ENCODE measurements around the gene ARHGEF38. TPM values are rescaled to one million over a fixed set of nuclear protein-coding genes. Genes with fewer than 3 reads are reported as not detected.
"Not testable (repeated sequence)": the region's sequence is repeated elsewhere in the genome, so short reads cannot be mapped to it uniquely, and the experiment has no call there.

ARHGEF38 gene
- total RNA-seq, 2 donors from 2014 or later, result not detected

GRCh38 chr4:105601406-105601805, 49.0 kb downstream of the ARHGEF38 start:
- DNase-seq (no peak), ATAC-seq (replicated peaks in 1 of 2) (no peak)
- H3K27me3 Mint-ChIP-seq (ENCODE audit: low read depth), result peaks cover 13% of the 10 kb centered on the region
- no peak overlapping the region for H3K4me3 Mint-ChIP-seq
- H3K36me3 Mint-ChIP-seq (ENCODE audit: insufficient read depth in 2 of 2), result no peaks in the 10 kb centered on the region
- no peaks in the 10 kb centered on the region for H3K9me3 Mint-ChIP-seq
- H3K27ac Mint-ChIP-seq, result no peak overlapping the region
- no peaks in the 10 kb centered on the region for H3K4me1 Mint-ChIP-seq (ENCODE audit: low read depth)

- no peak overlapping the region for H3K27ac Mint-ChIP-seq
- no peak for DNase-seq
Observed at GRCh38 chr4:105603158-105603557, 50.7 kb downstream of the ARHGEF38 start.

GRCh38 chr4:105605493-105605892, 53.1 kb downstream of the ARHGEF38 start:
- no peaks in the 10 kb centered on the region for H3K27me3 Mint-ChIP-seq (ENCODE audit: low read depth)
- no peak overlapping the region for H3K4me3 Mint-ChIP-seq
- DNase-seq, result no peak
- no peaks in the 10 kb centered on the region for H3K36me3 Mint-ChIP-seq (ENCODE audit: insufficient read depth in 2 of 2)
- no peaks in the 10 kb centered on the region for H3K4me1 Mint-ChIP-seq (ENCODE audit: low read depth)
- peak in 1 of 2 donors; percentile 53 for ATAC-seq (replicated peaks in 1 of 2)
- no peak overlapping the region for H3K27ac Mint-ChIP-seq
- H3K9me3 Mint-ChIP-seq, result peaks cover 0 to 2% of the 10 kb centered on the region in 2 donors

More at GRCh38 chr4:105603158-105603557, 50.7 kb downstream of the ARHGEF38 start:
- H3K36me3 Mint-ChIP-seq (ENCODE audit: insufficient read depth in 2 of 2), result no peaks in the 10 kb centered on the region
- no peaks in the 10 kb centered on the region for H3K4me1 Mint-ChIP-seq (ENCODE audit: low read depth)
- no peak for ATAC-seq (replicated peaks in 1 of 2)
- H3K9me3 Mint-ChIP-seq, result no peaks in the 10 kb centered on the region
- H3K4me3 Mint-ChIP-seq, result no peak overlapping the region
- H3K27me3 Mint-ChIP-seq (ENCODE audit: low read depth), result no peaks in the 10 kb centered on the region

- ATAC-seq (replicated peaks in 1 of 2), result no peak
- Mint-ChIP-seq H3K4me1 (ENCODE audit: low read depth) (no peaks in the 10 kb centered on the region), H3K36me3 (ENCODE audit: insufficient read depth in 2 of 2) (no peaks in the 10 kb centered on the region)
Observed at GRCh38 chr4:105607876-105608275, 55.5 kb downstream of the ARHGEF38 start.

GRCh38 chr4:105609819-105610218, 57.4 kb downstream of the ARHGEF38 start:
- H3K36me3 Mint-ChIP-seq (ENCODE audit: insufficient read depth in 2 of 2); H3K4me3 Mint-ChIP-seq; H3K4me1 Mint-ChIP-seq (ENCODE audit: low read depth); ATAC-seq (replicated peaks in 1 of 2); H3K27me3 Mint-ChIP-seq (ENCODE audit: low read depth); H3K27ac Mint-ChIP-seq; DNase-seq; H3K9me3 Mint-ChIP-seq: not testable (repeated sequence)

More at GRCh38 chr4:105607876-105608275, 55.5 kb downstream of the ARHGEF38 start:
- H3K4me3 Mint-ChIP-seq, result no peak overlapping the region
- no peaks in the 10 kb centered on the region for H3K27me3 Mint-ChIP-seq (ENCODE audit: low read depth)
- DNase-seq, result no peak
- peaks cover 0 to 2% of the 10 kb centered on the region in 2 donors for H3K9me3 Mint-ChIP-seq
- no peak overlapping the region for H3K27ac Mint-ChIP-seq

- Mint-ChIP-seq H3K36me3 (ENCODE audit: insufficient read depth in 2 of 2) (no peaks in the 10 kb centered on the region), H3K4me1 (ENCODE audit: low read depth) (no peaks in the 10 kb centered on the region), H3K4me3 (no peak overlapping the region), H3K27ac (no peak overlapping the region), H3K27me3 (ENCODE audit: low read depth) (no peaks in the 10 kb centered on the region), H3K9me3 (peaks cover 0 to 2% of the 10 kb centered on the region in 2 donors)
- DNase-seq (no peak), ATAC-seq (replicated peaks in 1 of 2) (no peak)
Observed at GRCh38 chr4:105613306-105613705, 60.9 kb downstream of the ARHGEF38 start.

GRCh38 chr4:105619188-105619931, 66.9 kb downstream of the ARHGEF38 start:
- H3K9me3 Mint-ChIP-seq, result no peaks in the 10 kb centered on the region
- no peak overlapping the region for H3K27ac Mint-ChIP-seq
- H3K36me3 Mint-ChIP-seq (ENCODE audit: insufficient read depth in 2 of 2), result no peaks in the 10 kb centered on the region
- DNase-seq (no peak), ATAC-seq (replicated peaks in 1 of 2) (no peak)
- no peaks in the 10 kb centered on the region for H3K27me3 Mint-ChIP-seq (ENCODE audit: low read depth)
- H3K4me1 Mint-ChIP-seq (ENCODE audit: low read depth), result no peaks in the 10 kb centered on the region
- no peak overlapping the region for H3K4me3 Mint-ChIP-seq

- no peaks in the 10 kb centered on the region for H3K27me3 Mint-ChIP-seq (ENCODE audit: low read depth)
- no peaks in the 10 kb centered on the region for H3K4me1 Mint-ChIP-seq (ENCODE audit: low read depth)
- no peaks in the 10 kb centered on the region for H3K9me3 Mint-ChIP-seq
Observed at GRCh38 chr4:105620640-105621323, 68.4 kb downstream of the ARHGEF38 start.

GRCh38 chr4:105622269-105622668, 69.8 kb downstream of the ARHGEF38 start:
- Mint-ChIP-seq H3K4me3 (no peak overlapping the region), H3K27me3 (ENCODE audit: low read depth) (peaks cover 7% of the 10 kb centered on the region), H3K36me3 (ENCODE audit: insufficient read depth in 2 of 2) (no peaks in the 10 kb centered on the region), H3K4me1 (ENCODE audit: low read depth) (no peaks in the 10 kb centered on the region), H3K27ac (no peak overlapping the region), H3K9me3 (no peaks in the 10 kb centered on the region)
- DNase-seq (no peak), ATAC-seq (replicated peaks in 1 of 2) (no peak)

More at GRCh38 chr4:105620640-105621323, 68.4 kb downstream of the ARHGEF38 start:
- no peak overlapping the region for H3K27ac Mint-ChIP-seq
- ATAC-seq (replicated peaks in 1 of 2) (no peak), DNase-seq (no peak)
- no peaks in the 10 kb centered on the region for H3K36me3 Mint-ChIP-seq (ENCODE audit: insufficient read depth in 2 of 2)
- H3K4me3 Mint-ChIP-seq, result no peak overlapping the region

- Mint-ChIP-seq H3K27me3 (ENCODE audit: low read depth) (peaks cover 8% of the 10 kb centered on the region), H3K9me3 (no peaks in the 10 kb centered on the region), H3K4me3 (no peak overlapping the region), H3K27ac (no peak overlapping the region), H3K36me3 (ENCODE audit: insufficient read depth in 2 of 2) (no peaks in the 10 kb centered on the region), H3K4me1 (ENCODE audit: low read depth) (no peaks in the 10 kb centered on the region)
- no peak for ATAC-seq (replicated peaks in 1 of 2)
- DNase-seq, result no peak
Observed at GRCh38 chr4:105623099-105623498, 70.7 kb downstream of the ARHGEF38 start.

GRCh38 chr4:105624530-105624929, 72.1 kb downstream of the ARHGEF38 start:
- Mint-ChIP-seq H3K4me1 (ENCODE audit: low read depth) (no peaks in the 10 kb centered on the region), H3K27ac (no peak overlapping the region), H3K27me3 (ENCODE audit: low read depth) (peaks cover 15% of the 10 kb centered on the region), H3K4me3 (no peak overlapping the region), H3K9me3 (no peaks in the 10 kb centered on the region), H3K36me3 (ENCODE audit: insufficient read depth in 2 of 2) (no peaks in the 10 kb centered on the region)
- ATAC-seq (replicated peaks in 1 of 2), result no peak
- no peak for DNase-seq

GRCh38 chr4:105625214-105625613, 72.8 kb downstream of the ARHGEF38 start:
- Mint-ChIP-seq H3K27ac (no peak overlapping the region), H3K4me3 (no peak overlapping the region), H3K9me3 (no peaks in the 10 kb centered on the region), H3K36me3 (ENCODE audit: insufficient read depth in 2 of 2) (no peaks in the 10 kb centered on the region), H3K27me3 (ENCODE audit: low read depth) (peaks cover 15% of the 10 kb centered on the region), H3K4me1 (ENCODE audit: low read depth) (no peaks in the 10 kb centered on the region)
- DNase-seq (no peak), ATAC-seq (replicated peaks in 1 of 2) (no peak)

- Mint-ChIP-seq H3K4me3 (no peak overlapping the region), H3K27ac (no peak overlapping the region), H3K4me1 (ENCODE audit: low read depth) (no peaks in the 10 kb centered on the region), H3K27me3 (ENCODE audit: low read depth) (peaks cover 22% of the 10 kb centered on the region), H3K36me3 (ENCODE audit: insufficient read depth in 2 of 2) (no peaks in the 10 kb centered on the region), H3K9me3 (no peaks in the 10 kb centered on the region)
- no peak for ATAC-seq (replicated peaks in 1 of 2)
- DNase-seq, result no peak
Observed at GRCh38 chr4:105626846-105627245, 74.4 kb downstream of the ARHGEF38 start.

All from activated T-cell treated with anti-CD3 and anti-CD28 coated beads, Interleukin-2, amount 50 U/mL, for 72 hours (primary cell).